ENCODE data around the gene INHBB. TPM values are rescaled to one million over a fixed set of nuclear protein-coding genes. Genes with fewer than 3 reads are reported as not detected.

The INHBB gene
- total RNA-seq, 6 donors from 2014 or later = 2.3 to 12.4 (median 8.0) TPM

GRCh38 chr2:120326066-120326465, 19.9 kb upstream of the INHBB start:
- ATAC-seq (ENCODE audit: low FRiP score in 2 of 2) (no peak), DNase-seq (no peak)
- 70 to 85% methylated on average over 9 of the region's 9 CpGs for WGBS, 2 donors

GRCh38 chr2:120330946-120331822, 14.8 kb upstream of the INHBB start:
- DNase-seq = no peak
- Histone ChIP-seq H3K36me3 (no peaks in the 10 kb centered on the region), H3K27me3 (no peaks in the 10 kb centered on the region), H3K4me3 (no peak overlapping the region), H3K4me1 (no peaks in the 10 kb centered on the region), H3K27ac (no peak overlapping the region), H3K9me3 (no peaks in the 10 kb centered on the region)
- TF ChIP-seq CTCF (IDR thresholded peaks at IDR 0.05) (no peak), POLR2AphosphoS5 (IDR thresholded peaks at IDR 0.05) (no peak), EP300 (IDR thresholded peaks at IDR 0.05) (no peak), POLR2A (IDR thresholded peaks at IDR 0.05) (no peak)
- WGBS, 2 donors = 75 to 89% methylated on average over 15 to 24 of the region's 24 CpGs
- ATAC-seq (ENCODE audit: low FRiP score in 2 of 2) = no peak

More at GRCh38 chr2:120326066-120326465, 19.9 kb upstream of the INHBB start:
- Histone ChIP-seq H3K9me3 (no peaks in the 10 kb centered on the region), H3K27ac (no peak overlapping the region), H3K27me3 (no peaks in the 10 kb centered on the region), H3K36me3 (no peaks in the 10 kb centered on the region), H3K4me3 (no peak overlapping the region), H3K4me1 (no peaks in the 10 kb centered on the region)
- no peak for TF ChIP-seq CTCF (IDR thresholded peaks at IDR 0.05)
- TF ChIP-seq POLR2AphosphoS5 (IDR thresholded peaks at IDR 0.05) = no peak
- TF ChIP-seq POLR2A (IDR thresholded peaks at IDR 0.05) = no peak
- no peak for TF ChIP-seq EP300 (IDR thresholded peaks at IDR 0.05)

GRCh38 chr2:120331903-120332302, 14.0 kb upstream of the INHBB start:
- DNase-seq (no peak), ATAC-seq (ENCODE audit: low FRiP score in 2 of 2) (no peak)
- Histone ChIP-seq H3K9me3 (no peaks in the 10 kb centered on the region), H3K4me3 (no peak overlapping the region), H3K27ac (no peak overlapping the region), H3K4me1 (no peaks in the 10 kb centered on the region), H3K36me3 (no peaks in the 10 kb centered on the region), H3K27me3 (no peaks in the 10 kb centered on the region)
- TF ChIP-seq CTCF (IDR thresholded peaks at IDR 0.05) (no peak), EP300 (IDR thresholded peaks at IDR 0.05) (no peak), POLR2AphosphoS5 (IDR thresholded peaks at IDR 0.05) (no peak), POLR2A (IDR thresholded peaks at IDR 0.05) (no peak)
- WGBS, 2 donors = 75 to 87% methylated on average over 4 of the region's 4 CpGs

- WGBS, 2 donors = 93 to 95% methylated on average over 6 of the region's 6 CpGs
- H3K27me3 ChIP-seq = no peaks in the 10 kb centered on the region
- H3K27ac ChIP-seq = no peak overlapping the region
- H3K4me1 ChIP-seq = no peaks in the 10 kb centered on the region
- TF ChIP-seq POLR2A (IDR thresholded peaks at IDR 0.05) = no peak
- no peak for TF ChIP-seq CTCF (IDR thresholded peaks at IDR 0.05)
- ATAC-seq (ENCODE audit: low FRiP score in 2 of 2) (no peak), DNase-seq (no peak)
- H3K4me3 ChIP-seq = no peak overlapping the region
- H3K36me3 ChIP-seq = no peaks in the 10 kb centered on the region
- H3K9me3 ChIP-seq = no peaks in the 10 kb centered on the region
Measured at GRCh38 chr2:120332384-120332783, 13.6 kb upstream of the INHBB start.

- no peaks in the 10 kb centered on the region for H3K27me3 ChIP-seq
- DNase-seq (no peak), ATAC-seq (ENCODE audit: low FRiP score in 2 of 2) (no peak)
- H3K4me3 ChIP-seq = no peak overlapping the region
- H3K36me3 ChIP-seq = no peaks in the 10 kb centered on the region
- TF ChIP-seq POLR2AphosphoS5 (IDR thresholded peaks at IDR 0.05) = no peak
- TF ChIP-seq POLR2A (IDR thresholded peaks at IDR 0.05) = no peak
- TF ChIP-seq CTCF (IDR thresholded peaks at IDR 0.05) = no peak
- no peak for TF ChIP-seq EP300 (IDR thresholded peaks at IDR 0.05)
- H3K4me1 ChIP-seq = no peaks in the 10 kb centered on the region
- no peak overlapping the region for H3K27ac ChIP-seq
- no peaks in the 10 kb centered on the region for H3K9me3 ChIP-seq
- WGBS, 2 donors = 95 to 100% methylated on average over 1 of the region's 1 CpG
Measured at GRCh38 chr2:120334068-120334467, 11.9 kb upstream of the INHBB start.
